Activated naive CD8-positive, alpha-beta T cell treated with anti-CD3 and anti-CD28 coated beads for 36 hours (primary cell): Measurements from ENCODE around the gene DLG5. TPM values are rescaled to one million over a fixed set of nuclear protein-coding genes. Genes with fewer than 3 reads are reported as not detected.

Experiments
- DNase-seq: peaks from one replicate; pipeline ENCODE4 v3.0.0; 2021
- H3K27ac Mint-ChIP-seq: one replicate; pipeline ENCODE4 v1.8.0; 2022; ENCODE audit warnings: mild to moderate bottlenecking, moderate library complexity, mixed read lengths
- H3K27me3 Mint-ChIP-seq: one replicate; pipeline ENCODE4 v1.8.0; 2022; ENCODE audit warnings: mild to moderate bottlenecking, mixed read lengths
- H3K36me3 Mint-ChIP-seq: one replicate; pipeline ENCODE4 v1.8.0; 2021; ENCODE audit warnings: mild to moderate bottlenecking, mixed read lengths
- H3K4me1 Mint-ChIP-seq: one replicate; pipeline ENCODE4 v1.8.0; 2021; ENCODE audit warnings: mixed read lengths
- H3K4me3 Mint-ChIP-seq: one replicate; pipeline ENCODE4 v1.8.0; 2022; ENCODE audit warnings: mild to moderate bottlenecking, moderate library complexity, mixed read lengths
- H3K9me3 Mint-ChIP-seq: one replicate; pipeline ENCODE4 v1.8.0; 2022; ENCODE audit warnings: mixed read lengths
- total RNA-seq, 2 experiments: library from RNA; stranded (reverse); gene quantifications; one replicate each; pipeline ENCODE4 v1.2.3, GENCODE V29; 2021

DLG5 gene
- total RNA-seq, 2 experiments from 2014 or later: 1.6 to 2.1 TPM

DNA sequence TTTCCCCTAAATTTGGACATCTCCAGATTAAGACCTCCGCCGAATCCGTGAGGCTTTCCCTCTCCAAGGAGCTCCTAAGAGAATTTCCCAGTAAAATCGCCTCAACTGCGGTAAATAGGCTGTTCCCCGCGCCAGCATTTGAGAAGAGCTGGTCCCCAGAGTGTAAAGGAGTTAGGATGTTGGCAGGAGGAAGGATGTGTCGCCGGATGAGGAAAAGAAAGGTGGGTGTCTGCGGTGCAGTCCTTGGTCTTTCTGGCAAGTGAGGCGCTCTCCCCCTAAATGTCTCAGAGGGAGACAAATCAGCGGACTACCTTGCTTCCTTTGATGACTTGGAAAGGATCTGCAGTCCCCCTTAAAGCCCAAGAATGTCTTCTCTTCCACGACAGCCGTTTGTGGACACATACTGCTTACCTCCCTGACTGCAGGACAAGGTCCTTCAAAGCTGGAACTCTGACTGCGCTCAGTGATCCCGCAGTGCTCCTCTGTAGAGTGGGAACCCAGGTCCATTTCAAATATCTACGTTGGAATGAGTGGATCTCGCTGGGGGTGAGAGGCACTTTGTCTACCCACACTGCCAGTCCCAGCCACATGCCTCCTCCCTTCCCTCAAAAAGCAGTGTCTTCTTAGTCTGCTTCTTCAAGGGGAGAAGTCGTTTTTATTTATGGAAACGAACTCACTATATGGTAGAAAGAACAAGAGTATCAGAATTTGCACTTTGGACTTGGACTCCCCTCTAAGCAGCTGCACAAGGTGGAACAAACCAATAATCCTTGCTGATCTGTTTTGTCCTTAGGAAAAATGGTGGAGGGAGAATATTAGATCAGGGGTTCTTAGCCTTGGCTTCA, 1.1 kb upstream of the DLG5 start:
- peaks cover 8% of the 10 kb centered on the region for H3K4me1 Mint-ChIP-seq
- peak overlapping the region; percentile 63 for H3K4me3 Mint-ChIP-seq
- no peak for DNase-seq
- H3K9me3 Mint-ChIP-seq: no peaks in the 10 kb centered on the region
- H3K27me3 Mint-ChIP-seq: peaks cover 62% of the 10 kb centered on the region
- no peaks in the 10 kb centered on the region for H3K36me3 Mint-ChIP-seq
- H3K27ac Mint-ChIP-seq: no peak overlapping the region

DNA sequence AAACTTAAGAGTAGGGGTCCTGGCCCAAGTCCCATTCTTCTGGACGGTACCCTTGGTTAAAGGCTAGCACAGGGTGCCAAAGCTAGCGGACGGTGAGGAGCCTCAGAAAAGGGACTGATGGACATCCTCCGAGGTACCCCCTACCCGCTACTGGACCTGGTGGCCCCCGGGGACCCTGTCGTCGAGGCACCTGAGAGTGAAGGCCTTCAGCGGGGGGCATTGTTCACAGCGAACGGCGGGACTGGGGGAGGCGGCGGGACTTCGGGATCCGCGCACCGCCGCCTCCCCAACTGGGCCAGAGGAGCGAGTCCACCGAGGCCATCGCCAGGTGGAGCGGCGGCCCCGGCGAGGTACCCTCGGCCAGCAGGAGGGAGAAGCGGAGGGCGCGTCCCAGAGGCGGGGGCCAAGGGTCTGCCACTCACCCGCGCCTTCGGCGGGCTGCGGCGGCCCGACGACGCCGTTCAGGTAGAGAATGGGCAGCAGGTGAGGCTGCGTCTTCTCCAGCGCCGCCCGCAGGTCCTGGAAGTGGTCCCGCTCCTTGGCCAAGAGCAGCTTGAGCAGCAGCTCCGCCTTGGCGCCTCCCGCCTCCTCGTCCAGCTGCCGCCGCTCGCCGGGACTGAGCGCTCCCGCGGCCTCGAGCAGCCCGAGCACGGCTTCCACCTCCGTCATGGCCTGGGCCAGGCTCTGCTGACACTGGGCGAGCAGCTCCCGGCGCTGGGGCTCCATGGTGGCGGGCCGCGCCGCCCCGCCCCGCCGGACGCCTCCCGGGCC, 575 bp downstream of the DLG5 start:
- Mint-ChIP-seq H3K4me1 (peaks cover 8% of the 10 kb centered on the region), H3K27ac (no peak overlapping the region), H3K4me3 (peak overlapping the region; percentile 47), H3K27me3 (peaks cover 64% of the 10 kb centered on the region), H3K36me3 (no peaks in the 10 kb centered on the region), H3K9me3 (no peaks in the 10 kb centered on the region)
- peak; percentile 4 for DNase-seq

DNA sequence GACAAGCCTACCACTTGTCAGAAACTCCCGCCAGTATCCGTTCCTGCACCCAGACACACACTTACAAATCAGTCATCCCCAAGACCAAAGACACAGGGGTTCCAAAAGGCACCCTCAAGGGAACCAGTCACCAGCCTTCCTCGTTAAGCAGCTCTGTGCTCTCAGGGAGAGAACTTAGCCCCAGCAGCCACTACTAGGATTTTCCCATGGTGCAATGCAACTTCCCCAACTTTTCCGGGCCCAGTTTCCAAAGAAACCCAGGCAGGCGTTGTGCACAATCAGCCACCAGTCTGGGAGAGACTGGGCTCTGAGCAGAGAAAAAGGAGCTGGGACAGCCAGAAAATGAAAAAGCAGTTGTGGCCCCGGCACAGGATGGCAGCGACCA, 1.2 kb downstream of the DLG5 start:
- H3K9me3 Mint-ChIP-seq: no peaks in the 10 kb centered on the region
- H3K27ac Mint-ChIP-seq: no peak overlapping the region
- DNase-seq: no peak
- H3K4me1 Mint-ChIP-seq: peaks cover 8% of the 10 kb centered on the region
- H3K4me3 Mint-ChIP-seq: peak overlapping the region; percentile 47
- H3K27me3 Mint-ChIP-seq: peaks cover 69% of the 10 kb centered on the region
- no peaks in the 10 kb centered on the region for H3K36me3 Mint-ChIP-seq

DNA sequence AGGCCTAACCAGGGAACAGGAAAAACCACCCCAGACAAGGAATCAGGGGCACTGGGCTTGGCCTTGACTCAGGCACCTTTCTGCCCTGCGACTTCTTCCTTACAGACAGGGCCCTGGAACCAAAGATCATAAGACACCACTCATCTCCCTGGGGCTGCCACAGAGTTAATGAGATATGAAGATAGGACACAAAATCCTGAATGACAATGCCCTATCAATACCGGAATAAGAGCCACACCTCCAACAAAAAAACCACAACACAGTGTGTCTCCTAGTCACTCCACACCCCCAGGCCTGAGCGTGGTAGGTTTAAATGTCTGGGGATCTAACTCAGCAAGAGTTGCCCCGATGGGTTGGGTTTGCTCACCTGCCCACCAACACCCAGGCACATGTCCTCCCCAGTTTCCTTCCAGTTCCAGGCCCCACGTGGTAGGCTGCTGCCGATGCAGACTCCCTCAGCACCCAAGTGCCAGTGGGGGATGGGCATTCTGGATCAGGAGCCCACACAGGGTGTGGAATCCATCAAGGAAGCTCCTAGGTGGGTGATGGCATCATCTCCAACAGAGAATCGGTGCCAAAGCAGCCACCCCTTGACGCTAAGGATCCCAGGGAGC, 3.9 kb downstream of the DLG5 start:
- no peaks in the 10 kb centered on the region for H3K9me3 Mint-ChIP-seq
- no peak overlapping the region for H3K4me3 Mint-ChIP-seq
- H3K36me3 Mint-ChIP-seq: no peaks in the 10 kb centered on the region
- peaks cover 8% of the 10 kb centered on the region for H3K4me1 Mint-ChIP-seq
- H3K27me3 Mint-ChIP-seq: peaks cover 59% of the 10 kb centered on the region
- no peak overlapping the region for H3K27ac Mint-ChIP-seq
- DNase-seq: no peak

DNA sequence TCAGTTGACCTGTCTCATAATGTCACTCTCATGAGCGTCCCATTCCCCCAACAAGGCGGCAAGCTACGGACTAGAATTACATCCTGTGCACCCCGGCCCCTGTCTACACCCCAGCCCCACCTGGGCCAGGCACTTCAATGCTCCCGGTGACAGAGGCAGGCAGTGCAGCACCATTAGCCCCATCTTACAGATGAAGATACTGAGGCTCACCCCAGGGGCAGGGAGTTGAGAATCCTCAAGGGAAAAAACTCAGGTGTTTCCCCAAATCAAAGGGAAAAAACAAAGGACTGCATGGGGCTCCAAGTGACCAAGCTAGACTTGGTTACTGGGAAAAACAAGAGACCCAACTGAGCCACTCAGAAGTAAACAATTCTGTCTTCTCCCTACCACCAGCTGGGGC, 4.5 kb downstream of the DLG5 start:
- no peak overlapping the region for H3K4me3 Mint-ChIP-seq
- no peak for DNase-seq
- H3K27ac Mint-ChIP-seq: no peak overlapping the region
- peaks cover 4% of the 10 kb centered on the region for H3K4me1 Mint-ChIP-seq
- peaks cover 54% of the 10 kb centered on the region for H3K27me3 Mint-ChIP-seq
- no peaks in the 10 kb centered on the region for H3K36me3 Mint-ChIP-seq
- H3K9me3 Mint-ChIP-seq: no peaks in the 10 kb centered on the region

DNA sequence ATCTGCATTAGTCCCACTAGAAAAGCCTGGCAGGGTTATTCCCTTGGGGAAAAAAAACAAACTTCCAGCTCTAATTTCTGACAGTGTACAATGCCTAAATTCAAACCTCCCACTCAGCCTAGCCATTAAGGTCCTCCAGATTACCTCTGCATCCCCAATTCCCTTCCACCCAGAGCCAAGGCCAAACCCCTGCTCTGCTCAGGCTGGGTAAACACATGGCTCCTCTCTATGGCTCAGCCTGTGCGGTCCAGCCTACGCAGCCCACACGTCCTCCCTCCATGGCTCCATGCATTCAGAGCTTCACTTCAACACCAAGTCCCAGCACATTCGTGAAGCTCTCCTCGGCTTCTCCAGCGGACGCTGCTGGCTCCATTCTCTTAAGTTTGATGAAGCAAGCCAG, 5.2 kb downstream of the DLG5 start:
- no peak overlapping the region for H3K27ac Mint-ChIP-seq
- H3K27me3 Mint-ChIP-seq: peaks cover 56% of the 10 kb centered on the region
- H3K9me3 Mint-ChIP-seq: no peaks in the 10 kb centered on the region
- no peaks in the 10 kb centered on the region for H3K36me3 Mint-ChIP-seq
- no peak for DNase-seq
- H3K4me3 Mint-ChIP-seq: no peak overlapping the region
- H3K4me1 Mint-ChIP-seq: peaks cover 4% of the 10 kb centered on the region

DNA sequence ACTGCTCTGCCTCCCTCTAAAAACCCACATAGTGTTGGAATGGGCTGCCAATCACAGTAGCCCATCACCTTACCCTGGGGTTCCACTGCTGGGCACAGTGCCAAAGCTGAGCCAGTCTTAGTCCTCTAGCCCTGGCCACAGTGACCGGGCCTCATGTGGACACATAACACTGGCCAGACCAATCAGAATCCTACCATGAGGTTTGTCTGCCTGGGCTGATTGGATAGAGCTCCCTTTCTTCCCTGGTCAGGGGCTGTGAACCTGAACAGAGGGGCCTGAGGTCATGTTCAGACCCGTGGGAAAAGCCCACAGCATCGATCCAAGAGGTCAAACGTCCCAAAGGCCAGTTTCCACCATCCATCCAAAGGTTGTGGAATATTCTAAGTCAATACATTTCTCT, 6.1 kb downstream of the DLG5 start:
- Mint-ChIP-seq H3K36me3 (no peaks in the 10 kb centered on the region), H3K27me3 (peaks cover 54% of the 10 kb centered on the region), H3K9me3 (no peaks in the 10 kb centered on the region), H3K4me3 (no peak overlapping the region), H3K27ac (no peak overlapping the region), H3K4me1 (peaks cover 4% of the 10 kb centered on the region)
- no peak for DNase-seq

DNA sequence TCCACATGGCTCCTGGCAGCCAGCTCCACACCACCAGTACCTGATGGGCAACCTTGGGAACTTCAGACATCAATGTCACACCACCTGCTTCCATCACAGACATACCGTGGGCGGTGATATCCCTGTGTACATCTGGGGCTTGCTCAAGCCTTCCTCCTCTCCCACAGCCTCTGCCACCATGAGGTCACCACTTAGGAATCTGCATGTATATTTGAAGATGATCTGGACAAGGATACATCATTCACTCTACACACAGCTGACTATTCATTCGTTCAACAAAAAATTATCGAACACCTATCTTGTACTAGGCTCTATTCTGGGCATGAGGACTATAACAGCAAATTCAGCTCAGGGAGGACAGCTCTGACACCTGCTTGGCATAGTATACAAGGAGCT, 6.8 kb downstream of the DLG5 start:
- Mint-ChIP-seq H3K9me3 (no peaks in the 10 kb centered on the region), H3K27ac (no peak overlapping the region), H3K27me3 (peaks cover 47% of the 10 kb centered on the region), H3K36me3 (no peaks in the 10 kb centered on the region), H3K4me3 (no peak overlapping the region), H3K4me1 (no peaks in the 10 kb centered on the region)
- DNase-seq: no peak

DNA sequence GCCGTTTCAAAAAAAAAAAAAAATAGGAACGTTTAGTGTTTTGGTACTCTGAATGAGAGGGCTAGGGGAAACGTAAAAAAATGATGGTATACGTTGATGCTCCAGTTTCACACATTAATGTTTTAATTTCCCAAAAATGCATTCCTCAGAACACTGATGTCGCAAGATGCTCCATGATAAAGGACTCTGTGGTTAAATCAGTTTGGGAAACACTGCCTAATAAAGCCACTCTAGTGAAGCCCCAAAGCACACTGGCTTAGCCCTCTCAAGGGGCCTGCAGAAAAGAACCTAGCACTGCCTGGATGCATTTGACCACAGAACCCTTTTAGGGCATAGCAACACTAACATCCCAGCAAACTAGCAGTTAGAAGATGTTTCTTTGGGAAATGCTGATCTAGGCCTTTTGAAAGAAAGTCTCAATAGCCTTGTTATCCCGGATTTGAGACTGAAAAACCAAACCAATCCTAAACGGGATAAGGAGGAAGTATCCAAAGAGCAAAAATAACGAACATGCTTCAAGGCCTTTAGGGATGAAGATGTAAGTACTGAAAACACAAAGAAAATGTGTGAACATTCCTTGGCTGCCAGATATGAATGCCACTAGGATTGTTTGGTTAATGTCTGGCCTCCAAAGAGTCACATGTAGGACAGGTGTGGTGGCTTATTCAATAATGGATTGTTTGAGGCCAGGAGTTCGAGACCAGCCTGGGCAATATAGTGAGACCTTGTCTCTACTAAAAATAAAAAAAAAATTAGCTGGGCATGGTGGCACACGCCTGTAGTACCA, 11.0 kb downstream of the DLG5 start:
- no peaks in the 10 kb centered on the region for H3K9me3 Mint-ChIP-seq
- H3K36me3 Mint-ChIP-seq: no peaks in the 10 kb centered on the region
- H3K4me3 Mint-ChIP-seq: no peak overlapping the region
- H3K4me1 Mint-ChIP-seq: no peaks in the 10 kb centered on the region
- peaks cover 18% of the 10 kb centered on the region for H3K27me3 Mint-ChIP-seq
- no peak overlapping the region for H3K27ac Mint-ChIP-seq
- no peak for DNase-seq

DNA sequence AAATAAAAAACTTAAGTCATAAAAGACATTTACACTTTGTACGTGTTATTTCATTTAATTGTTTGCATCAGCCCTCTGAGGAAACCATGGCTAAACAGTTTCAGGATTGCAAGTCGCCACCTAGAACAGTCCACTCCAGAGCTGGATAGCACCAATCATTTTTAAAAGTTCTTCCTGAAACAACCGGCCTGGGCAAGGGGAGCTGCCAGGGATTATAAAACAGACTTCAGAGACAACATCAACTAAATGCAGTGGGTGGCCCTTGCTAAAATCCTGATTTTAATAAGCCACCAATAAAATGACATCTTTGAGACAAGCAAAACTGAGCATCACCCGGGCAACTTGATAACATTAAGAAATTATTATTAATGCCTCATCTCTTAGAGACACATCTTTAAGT, 13.5 kb downstream of the DLG5 start:
- H3K36me3 Mint-ChIP-seq: no peaks in the 10 kb centered on the region
- no peak for DNase-seq
- H3K9me3 Mint-ChIP-seq: no peaks in the 10 kb centered on the region
- no peaks in the 10 kb centered on the region for H3K4me1 Mint-ChIP-seq
- peaks cover 7% of the 10 kb centered on the region for H3K27me3 Mint-ChIP-seq
- no peak overlapping the region for H3K27ac Mint-ChIP-seq
- H3K4me3 Mint-ChIP-seq: no peak overlapping the region

DNA sequence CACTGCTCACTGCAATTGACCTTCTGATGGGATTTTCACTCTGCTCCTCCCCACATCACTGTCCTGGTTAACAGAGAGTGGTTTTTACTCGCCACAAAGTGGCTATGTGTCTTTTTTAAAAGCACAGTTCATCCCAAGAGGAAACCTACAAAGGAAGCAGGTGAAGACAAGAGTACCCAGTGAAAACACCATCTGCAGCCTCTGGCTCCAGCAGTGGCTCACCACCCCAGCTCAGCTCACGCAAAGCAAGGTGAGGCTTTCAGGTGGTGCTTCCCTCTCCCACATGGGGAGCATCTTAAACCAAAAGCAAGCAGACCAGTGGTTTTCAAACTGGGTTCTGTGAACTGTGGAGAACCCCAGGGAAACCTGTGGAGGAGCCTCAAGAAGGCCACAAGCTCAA, 14.0 kb downstream of the DLG5 start:
- peaks cover 7% of the 10 kb centered on the region for H3K27me3 Mint-ChIP-seq
- no peak overlapping the region for H3K4me3 Mint-ChIP-seq
- H3K36me3 Mint-ChIP-seq: no peaks in the 10 kb centered on the region
- no peak overlapping the region for H3K27ac Mint-ChIP-seq
- no peaks in the 10 kb centered on the region for H3K4me1 Mint-ChIP-seq
- DNase-seq: no peak
- H3K9me3 Mint-ChIP-seq: no peaks in the 10 kb centered on the region

DNA sequence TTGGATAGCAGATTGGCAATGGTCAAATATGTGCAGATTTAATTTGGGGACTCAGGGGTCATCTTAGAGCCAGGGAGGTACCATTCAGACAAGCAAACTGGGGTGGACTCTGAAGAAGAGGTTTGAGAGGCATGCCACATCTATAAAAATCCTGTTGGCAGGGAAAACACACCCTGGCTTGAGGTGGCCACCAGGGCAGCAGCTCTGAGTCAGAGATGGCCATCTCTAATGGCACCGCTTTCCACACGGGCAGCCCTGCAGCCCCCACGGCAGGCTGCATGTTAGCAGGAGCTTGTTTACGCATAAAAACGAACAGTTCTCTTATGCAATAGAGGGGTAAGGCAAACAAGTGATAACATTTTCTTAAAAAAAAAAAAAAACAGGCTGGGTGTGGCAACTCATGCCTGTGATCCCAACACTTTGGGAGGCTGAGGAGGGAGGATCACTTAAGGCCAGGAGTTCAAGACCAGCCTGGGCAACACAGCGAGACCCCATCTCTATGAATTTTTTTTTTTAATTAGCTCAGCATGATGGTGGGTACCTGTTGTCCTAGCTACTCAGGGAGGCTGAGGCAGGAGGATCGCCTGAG, 14.9 kb downstream of the DLG5 start:
- Mint-ChIP-seq H3K4me1 (no peaks in the 10 kb centered on the region), H3K27ac (no peak overlapping the region), H3K4me3 (no peak overlapping the region)

DNA sequence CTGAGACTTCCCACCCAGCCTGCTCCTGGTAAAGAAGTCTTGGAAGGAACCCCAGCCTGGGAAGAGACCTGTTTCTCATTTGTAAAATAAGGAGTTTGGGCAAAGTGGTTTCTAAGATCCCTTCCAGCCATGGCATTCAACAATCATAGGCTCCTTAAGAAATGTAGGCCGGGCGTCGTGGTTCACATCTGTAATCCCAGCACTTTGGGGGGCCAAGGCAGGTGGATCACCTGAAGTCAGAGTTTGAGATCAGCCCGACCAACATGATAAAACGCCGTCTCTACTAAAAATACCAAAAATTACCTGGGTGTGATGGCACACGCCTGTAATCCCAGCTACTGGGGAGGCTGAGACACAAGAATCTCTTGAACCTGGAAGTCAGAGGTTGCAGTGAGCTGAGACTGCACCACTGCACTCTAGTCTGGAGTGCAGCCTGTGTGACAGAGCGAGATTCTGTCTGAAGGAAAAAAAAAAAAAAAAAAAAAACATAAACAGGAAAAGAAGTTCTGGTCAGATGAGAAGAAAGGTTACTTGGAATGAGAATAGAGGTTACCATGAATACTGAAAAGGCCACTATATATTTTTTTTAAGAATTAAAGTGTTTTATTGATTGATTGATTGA, 15.9 kb downstream of the DLG5 start:
- Mint-ChIP-seq H3K27me3 (peaks cover 3% of the 10 kb centered on the region), H3K27ac (no peak overlapping the region), H3K4me3 (no peak overlapping the region), H3K9me3 (no peaks in the 10 kb centered on the region), H3K4me1 (no peaks in the 10 kb centered on the region), H3K36me3 (no peaks in the 10 kb centered on the region)
- no peak for DNase-seq

More for the DNA sequence above, 14.9 kb downstream of the DLG5 start:
- DNase-seq: no peak
- Mint-ChIP-seq H3K36me3 (no peaks in the 10 kb centered on the region), H3K27me3 (peaks cover 3% of the 10 kb centered on the region), H3K9me3 (no peaks in the 10 kb centered on the region)

DNA sequence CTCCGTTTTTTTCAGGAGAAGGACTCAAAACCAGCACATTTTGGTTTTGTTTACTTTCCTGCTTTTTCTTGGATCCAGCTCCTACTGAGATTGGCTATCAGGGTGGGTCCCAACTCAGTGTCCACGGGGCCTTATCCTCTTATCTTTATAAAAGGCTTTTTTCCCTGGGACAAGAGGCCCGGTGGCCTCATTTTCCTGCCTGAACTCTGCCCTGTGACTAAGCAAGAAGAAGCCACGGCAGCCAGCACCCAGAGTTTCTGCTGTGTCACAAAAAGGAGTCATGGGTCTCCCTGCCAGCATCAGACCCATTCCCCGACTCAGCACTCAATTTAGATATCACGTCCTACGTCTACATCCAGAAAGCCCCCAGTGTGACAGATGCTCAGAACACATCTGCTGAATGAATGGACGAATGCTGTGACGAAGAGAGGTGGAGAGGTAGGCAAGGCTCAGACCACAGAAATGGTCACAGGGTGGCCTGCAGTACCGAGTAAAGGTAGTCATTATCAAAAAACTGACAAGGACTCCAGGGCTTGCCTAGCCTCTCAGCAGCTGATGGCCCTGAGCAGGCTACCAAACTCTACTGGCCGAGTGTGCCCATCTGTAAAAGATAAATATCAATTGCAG, 16.7 kb downstream of the DLG5 start:
- Mint-ChIP-seq H3K27ac (no peak overlapping the region), H3K36me3 (no peaks in the 10 kb centered on the region), H3K4me1 (no peaks in the 10 kb centered on the region), H3K4me3 (no peak overlapping the region), H3K9me3 (no peaks in the 10 kb centered on the region), H3K27me3 (peaks cover 3% of the 10 kb centered on the region)
- DNase-seq: no peak
